CD4-positive, alpha-beta T cell treated with Interleukin-4 for 1 hour (primary cell): ENCODE results near the gene ASPDH.
"Not testable (repeated sequence)": the region's sequence is repeated elsewhere in the genome, so short reads cannot be mapped to it uniquely, and the experiment has no call there.

Experiments
- DNase-seq, 2 donors: peaks; one replicate each; pipeline ENCODE4 v3.0.0-alpha.2; 2020 to 2022

Gene ASPDH

DNA sequence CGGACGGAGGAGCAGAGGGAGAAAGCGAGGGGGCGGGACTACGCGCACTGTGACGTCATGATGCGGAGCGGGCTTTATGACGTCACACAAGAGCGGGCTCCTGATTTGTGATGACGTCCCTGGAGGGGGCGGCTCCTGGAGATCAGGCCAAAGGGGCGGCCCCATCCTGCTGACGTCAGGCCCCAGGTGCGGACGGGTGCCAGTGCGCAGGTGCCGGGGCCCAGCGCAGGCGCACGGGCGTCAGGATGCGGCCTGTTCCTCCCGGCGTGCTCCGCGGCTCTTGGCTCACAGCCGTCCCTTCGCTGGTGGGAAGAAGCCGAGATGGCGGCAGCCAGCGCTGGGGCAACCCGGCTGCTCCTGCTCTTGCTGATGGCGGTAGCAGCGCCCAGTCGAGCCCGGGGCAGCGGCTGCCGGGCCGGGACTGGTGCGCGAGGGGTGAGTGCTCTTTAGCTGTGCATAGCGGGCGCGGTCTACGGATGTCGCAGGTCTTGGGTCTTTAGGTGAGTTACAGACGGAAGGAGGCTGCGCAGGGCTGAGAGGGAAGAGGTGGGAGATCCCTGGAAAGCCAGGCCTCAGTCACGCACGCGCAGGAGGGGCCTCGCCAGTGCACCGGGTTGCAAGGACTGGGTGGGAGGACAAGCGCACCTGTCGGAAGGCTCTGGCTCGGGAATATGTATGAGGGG is 37.3 kb downstream of the ASPDH start, which contains the start of the genes EMC10 and GARIN5A:
Gene EMC10, plus strand, starts transcription at position 284 of the 683 bp plus-strand sequence. Its CDS starts 38 bp downstream, at position 322.
Gene GARIN5A, minus strand, starts transcription at position 625 of the 683 bp plus-strand sequence. Its CDS starts 460 bp downstream, at position 165.
- peak; percentile 97 for DNase-seq

DNA sequence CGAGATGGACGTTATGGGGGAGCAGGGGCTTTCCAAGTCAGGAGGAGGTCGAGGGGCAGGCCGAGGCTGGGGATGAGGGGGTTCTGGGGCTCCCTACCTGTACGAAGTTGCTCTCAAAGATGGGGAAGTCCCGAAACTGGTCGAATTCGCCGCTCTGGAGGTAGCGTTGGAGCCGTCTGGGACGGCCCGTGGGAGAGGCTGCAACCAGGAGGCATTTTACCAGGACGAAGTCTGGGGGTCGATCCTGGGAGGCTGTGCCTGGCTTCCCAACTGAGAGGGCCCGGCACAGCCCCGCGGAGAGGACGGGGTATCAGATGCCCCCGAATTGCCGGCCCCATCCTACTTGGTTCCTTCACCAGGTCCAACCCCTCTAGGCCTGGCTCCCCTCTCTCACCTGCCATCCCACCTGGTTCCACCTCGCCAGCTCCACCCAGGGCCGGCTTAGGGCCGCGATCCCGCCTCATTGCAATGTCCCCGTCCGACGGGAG is 37.9 kb downstream of the ASPDH start:
- no peak for DNase-seq

DNA sequence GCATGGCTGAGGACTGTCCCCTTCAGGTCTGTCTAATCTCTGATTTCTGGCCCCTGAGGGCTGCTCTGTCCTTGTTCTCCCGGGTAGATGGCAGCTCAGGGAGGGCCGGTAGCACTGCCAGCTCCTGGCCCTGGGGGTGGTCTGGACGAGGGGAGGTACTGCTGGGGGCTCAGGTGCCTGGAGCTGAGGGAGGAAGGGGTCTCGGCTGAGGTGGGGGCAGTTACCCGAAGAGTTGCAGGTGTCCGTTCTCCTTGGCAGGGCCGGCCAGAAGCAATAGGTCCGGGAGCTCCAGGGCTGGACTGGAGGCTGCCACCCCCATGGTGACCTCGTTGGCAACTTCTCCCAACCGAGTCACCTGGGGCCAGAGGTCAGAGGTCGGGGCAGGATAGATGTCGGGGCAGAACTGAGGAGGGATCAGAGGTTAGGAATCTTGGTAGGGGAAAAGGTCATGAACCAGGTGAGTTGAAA is 38.6 kb downstream of the ASPDH start:
- DNase-seq: no peak

DNA sequence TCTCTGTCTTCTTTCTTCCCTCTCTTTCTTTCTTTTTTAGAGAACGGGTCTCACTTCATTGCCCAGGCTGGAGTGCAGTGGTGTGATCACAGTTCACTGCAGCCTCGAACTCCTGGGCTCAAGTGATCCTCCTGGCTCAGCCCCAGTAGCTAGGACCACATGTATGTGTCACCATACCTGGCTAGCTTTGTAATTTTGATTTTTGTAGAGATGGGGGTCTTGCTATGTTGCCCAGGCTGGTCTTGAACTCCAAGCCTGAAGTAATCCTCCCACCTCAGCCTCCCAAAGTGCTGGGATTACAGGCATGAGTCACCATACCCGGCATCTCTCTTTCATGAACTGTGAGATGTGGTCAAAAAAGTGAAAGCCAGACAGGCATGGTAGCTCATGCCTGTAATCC is 40.4 kb downstream of the ASPDH start:
- not testable (repeated sequence) for DNase-seq

DNA sequence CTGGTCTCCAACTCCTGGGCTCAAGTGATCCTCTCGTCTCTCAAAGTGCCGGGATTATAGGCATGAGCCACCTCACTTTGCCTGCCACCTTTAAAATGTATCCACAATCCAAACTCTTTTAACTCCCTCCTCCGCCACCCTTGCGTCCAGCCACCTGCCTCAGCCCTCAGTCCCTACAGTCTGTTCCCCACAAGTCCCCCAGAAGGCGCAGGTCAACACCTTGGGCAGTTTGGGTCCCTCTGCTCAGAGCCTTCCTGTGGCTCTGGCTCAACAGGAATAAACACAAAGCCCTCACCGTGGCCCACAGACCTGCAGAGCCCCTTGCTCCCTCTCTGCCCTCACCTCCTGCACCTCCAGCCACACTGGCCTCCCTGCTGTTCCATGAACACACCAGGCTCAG is 44.9 kb downstream of the ASPDH start:
- no peak for DNase-seq

DNA sequence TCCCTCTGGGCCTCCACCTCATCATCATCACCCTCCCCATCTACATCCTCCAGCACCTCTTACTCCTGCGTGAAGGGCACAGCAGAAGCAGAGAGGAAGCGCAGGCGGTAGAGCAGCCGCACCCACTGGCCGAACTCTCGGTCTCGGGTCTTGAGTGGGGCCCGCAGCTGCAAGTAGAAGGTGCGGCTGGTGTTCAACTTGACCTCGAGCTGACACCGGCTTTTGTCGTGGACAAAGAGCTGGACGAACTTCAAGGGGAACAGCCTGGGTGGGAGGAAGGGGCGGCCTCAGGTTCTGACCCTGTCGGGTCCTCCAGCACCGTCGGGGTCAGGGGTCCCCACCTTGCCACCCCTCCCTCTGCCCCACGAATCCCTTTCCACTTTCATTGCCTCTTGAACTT is 46.1 kb downstream of the ASPDH start:
- DNase-seq: no peak

DNA sequence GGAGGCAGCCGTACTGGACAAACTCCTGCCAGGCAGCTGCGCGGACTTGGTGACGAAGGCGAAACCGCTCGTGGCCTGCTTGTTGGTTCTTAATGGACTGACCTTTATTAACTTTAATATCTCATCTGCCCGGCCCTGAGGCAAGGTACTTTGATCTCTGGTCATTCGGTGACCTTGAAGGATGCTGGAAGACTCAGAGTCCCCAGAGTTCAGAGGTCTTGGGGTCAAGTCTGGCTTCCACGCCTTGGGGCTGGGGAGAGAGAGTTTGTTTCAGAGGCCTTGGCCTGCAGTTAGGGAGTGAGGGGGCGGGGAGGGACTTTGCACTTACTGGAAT is 47.0 kb downstream of the ASPDH start:
- no peak for DNase-seq

DNA sequence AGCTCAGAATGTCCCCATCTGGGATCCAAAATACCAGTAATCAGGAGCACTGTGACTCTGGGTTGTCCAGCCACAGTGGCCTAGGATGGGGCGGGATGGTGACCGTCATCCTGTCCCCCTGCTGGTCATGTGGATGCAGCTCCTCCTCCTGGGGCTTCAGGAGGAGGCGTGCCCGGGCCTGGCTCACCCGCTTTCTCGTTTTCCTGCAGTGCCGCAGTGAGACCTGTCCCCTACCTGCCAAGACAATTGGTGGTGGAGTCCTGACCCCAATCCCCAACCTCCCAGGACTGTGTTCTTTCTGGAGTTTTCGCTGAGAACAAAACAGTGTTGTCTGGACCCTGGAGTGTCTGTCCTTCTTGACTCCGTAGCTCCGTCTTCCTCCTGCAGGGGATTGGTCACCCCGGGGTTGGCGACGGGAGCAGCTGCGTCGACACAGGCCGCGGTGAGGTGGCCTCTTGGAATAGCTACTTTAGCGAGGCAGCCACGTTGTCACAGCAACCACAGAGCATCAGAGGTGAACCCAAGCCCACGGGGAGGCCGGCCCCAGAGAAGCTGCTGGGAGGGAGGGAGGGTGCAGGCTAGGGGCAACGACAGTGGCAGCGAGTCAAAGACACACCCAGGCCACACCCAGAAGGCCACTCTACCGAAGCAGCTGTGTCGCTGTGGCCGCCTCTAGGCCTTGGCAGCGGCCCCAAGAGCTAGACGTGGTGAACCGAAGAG is 47.6 kb downstream of the ASPDH start:
- no peak for DNase-seq

DNA sequence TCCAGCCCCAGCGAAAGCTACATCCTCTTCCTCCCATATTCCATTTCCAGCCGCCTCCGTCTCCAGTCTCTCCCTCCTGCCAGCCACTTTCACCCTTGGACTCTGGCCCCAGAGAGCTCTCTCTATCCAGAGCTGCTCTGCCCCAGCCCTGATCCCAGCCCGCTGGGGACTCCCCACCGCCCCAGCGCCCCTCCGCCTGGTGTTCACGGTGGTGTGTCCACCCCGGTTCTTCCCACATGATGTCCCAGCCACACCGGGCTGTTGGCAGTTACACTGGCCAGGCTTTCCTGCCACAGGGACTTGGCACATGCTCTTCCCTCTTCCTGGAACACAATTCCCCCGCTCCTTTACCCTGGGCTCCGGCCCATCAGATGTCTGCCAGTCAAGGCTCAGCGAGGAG is 48.7 kb downstream of the ASPDH start:
- DNase-seq: no peak

DNA sequence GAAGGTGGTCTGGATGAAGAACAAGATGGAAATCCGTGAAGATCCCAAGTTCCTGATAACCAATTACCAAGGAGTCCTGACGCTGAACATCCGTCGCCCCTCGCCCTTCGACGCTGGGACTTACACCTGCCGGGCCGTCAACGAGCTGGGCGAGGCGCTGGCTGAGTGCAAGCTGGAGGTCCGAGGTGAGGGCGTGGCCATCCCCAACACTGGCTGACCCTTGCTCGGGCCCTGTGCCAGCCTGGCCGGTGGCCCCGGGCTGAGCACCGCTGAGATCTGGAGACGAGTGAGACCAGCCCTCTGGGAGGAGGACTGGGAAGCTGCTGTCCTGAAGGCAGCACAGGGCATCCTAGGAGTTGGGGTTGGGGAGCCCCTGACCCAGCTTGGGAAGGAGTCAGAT is 49.4 kb downstream of the ASPDH start:
- no peak for DNase-seq

DNA sequence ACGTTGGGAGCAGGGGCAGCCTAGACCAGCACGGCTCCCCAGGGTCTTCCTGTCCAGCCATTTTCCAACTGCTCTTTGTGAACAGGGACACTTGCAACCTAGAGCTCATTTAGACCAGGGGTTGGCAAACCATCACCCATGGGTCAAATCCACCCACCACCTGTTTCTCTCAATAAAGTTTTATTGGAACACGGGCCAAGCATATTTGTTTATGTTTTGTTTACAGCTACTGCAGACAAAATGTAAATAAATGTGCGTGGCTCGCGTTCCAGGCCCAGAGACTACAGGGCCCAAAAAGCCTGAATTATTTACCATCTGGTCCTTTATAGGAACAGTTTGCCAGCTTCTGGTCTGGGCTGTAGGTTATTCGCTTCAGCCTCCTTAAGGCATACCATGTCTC is 50.7 kb downstream of the ASPDH start:
- DNase-seq: no peak
